Ovary (tissue), 3 donors: ENCODE measurements around the gene PDXP.

Experiments
- CTCF ChIP-seq, 3 donors: fragments of 450-650 bp in 2 of 3; fragments of 200-600 bp in 1 of 3; IDR thresholded peaks; one replicate each; pipeline versions ENCODE4 v1.5.1 to v1.8.0; 2016 to 2022; ENCODE audit warnings: antibody characterized with exemption in 3 of 3, mild to moderate bottlenecking in 1 of 3
- POLR2A ChIP-seq: fragments of 450-650 bp; IDR thresholded peaks from one replicate; pipeline ENCODE4 v1.6.1; 2017; ENCODE audit warnings: antibody characterized with exemption, mild to moderate bottlenecking, moderate library complexity
- donor health status: DM: no; HTN: no; CAD: no.

DNA sequence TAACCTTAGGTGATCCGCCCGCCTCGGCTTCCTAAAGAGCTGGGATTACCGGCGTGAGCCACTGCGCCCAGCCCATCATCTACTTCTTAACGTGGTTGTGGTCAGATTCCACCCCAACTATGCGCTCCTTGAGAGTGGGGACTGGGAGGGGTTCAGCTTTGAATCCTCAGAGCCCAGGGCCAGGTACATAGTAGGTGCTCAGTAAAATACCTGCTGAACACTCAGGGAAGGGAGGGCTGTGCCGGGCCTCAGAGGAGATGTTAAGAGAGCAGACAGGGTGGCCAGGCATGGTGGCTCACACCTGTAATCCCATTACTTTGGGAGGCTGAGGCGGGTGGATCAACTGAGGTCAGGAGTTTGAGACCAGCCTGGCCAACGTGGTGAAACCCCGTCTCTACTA lies 15.7 kb downstream of the PDXP start:
- no peak for TF ChIP-seq CTCF (IDR thresholded peaks at IDR 0.05)
- no peak for TF ChIP-seq POLR2A
